Measurements from ENCODE around the gene TEX51.

GRCh38 chr2:126857502-126857901 lies 41.2 kb upstream of the TEX51 start:
- TF ChIP-seq CTCF (IDR thresholded peaks at IDR 0.05) (no peak), POLR2A (IDR thresholded peaks at IDR 0.05) (no peak)
